ENCODE results near the gene TEX9. TPM values are rescaled to one million over a fixed set of nuclear protein-coding genes. Genes with fewer than 3 reads are reported as not detected.
A peak's percentile ranks its signal among the peaks of the same experiment; 100 is the strongest.

TEX9 gene
- total RNA-seq, 1 experiment from 2014 or later, result 11.8 TPM

- DNase-seq, result no peak
- intact Hi-C loops (cut with micrococcal nuclease; ENCODE audit: unreplicated experiment), result no loop called here
- no peaks in the 10 kb centered on the region for H3K79me2 ChIP-seq (ENCODE audit: low read depth)
- ChIA-PET POLR2A (ENCODE audit: unreplicated experiment) (no interaction called here), CTCF (no interaction called here)
- no TSS peak for BruUV-seq (replicated peaks)
- peaks cover 5% of the 10 kb centered on the region; the same call in 1 of the 2 replicates for H3K4me1 ChIP-seq (replicated peaks; ENCODE audit: insufficient read depth)
- H3K36me3 ChIP-seq (ENCODE audit: low read depth), result no peaks in the 10 kb centered on the region
- TF ChIP-seq EZH2 (IDR thresholded peaks at IDR 0.05; ENCODE audit: low read depth), result no peak
- TF ChIP-seq CTCF (conservative IDR thresholded peaks at IDR 0.05), result no peak
- no peaks in the 10 kb centered on the region for H4K20me1 ChIP-seq (ENCODE audit: insufficient read depth)
- no peaks in the 10 kb centered on the region for H3K27me3 ChIP-seq (ENCODE audit: insufficient read depth, low read depth)
- no peak overlapping the region for H3K4me3 ChIP-seq
- H3K9me2 ChIP-seq (ENCODE audit: insufficient read depth), result no peaks in the 10 kb centered on the region
- H3F3A ChIP-seq (ENCODE audit: insufficient read depth, low read depth), result 0 out of 2 replicates have a peak, but pooled peaks cover 7% of the 10 kb centered on the region
- H3K9me3 ChIP-seq (ENCODE audit: insufficient read depth, low read depth), result no peaks in the 10 kb centered on the region
- H2AFZ ChIP-seq, result no peak overlapping the region
- no peak overlapping the region for H3K27ac ChIP-seq
- H3K4me2 ChIP-seq, result no peak overlapping the region
Observed at GRCh38 chr15:56361987-56362386, 3.2 kb upstream of the TEX9 start.

GRCh38 chr15:56366211-56366610, 985 bp downstream of the TEX9 start:
- Histone ChIP-seq H3F3A (ENCODE audit: insufficient read depth, low read depth) (0 out of 2 replicates have a peak, but pooled peaks cover 7% of the 10 kb centered on the region), H4K20me1 (ENCODE audit: insufficient read depth) (no peaks in the 10 kb centered on the region), H3K9me3 (ENCODE audit: insufficient read depth, low read depth) (no peaks in the 10 kb centered on the region), H3K4me2 (peak overlapping the region; percentile 97), H3K27ac (no peak overlapping the region; the same call in 1 of the 2 replicates), H3K36me3 (ENCODE audit: low read depth) (no peaks in the 10 kb centered on the region), H3K4me1 (replicated peaks; ENCODE audit: insufficient read depth) (peaks cover 5% of the 10 kb centered on the region; the same call in 1 of the 2 replicates), H3K4me3 (peak overlapping the region; percentile 98), H3K79me2 (ENCODE audit: low read depth) (no peaks in the 10 kb centered on the region), H3K9me2 (ENCODE audit: insufficient read depth) (no peaks in the 10 kb centered on the region), H2AFZ (peak overlapping the region; percentile 99), H3K27me3 (ENCODE audit: insufficient read depth, low read depth) (no peaks in the 10 kb centered on the region)
- no peak for DNase-seq
- BruUV-seq (replicated peaks), result no TSS peak
- intact Hi-C loops (cut with micrococcal nuclease; ENCODE audit: unreplicated experiment), result loop anchor here (5.0 kb wide), 1 partner anchor 119 kb away; no protein-coding TSS in a partner anchor
- TF ChIP-seq EZH2 (IDR thresholded peaks at IDR 0.05; ENCODE audit: low read depth) (no peak), CTCF (conservative IDR thresholded peaks at IDR 0.05) (no peak)
- ChIA-PET POLR2A (ENCODE audit: unreplicated experiment) (no interaction called here), CTCF (no interaction called here)

- ChIA-PET POLR2A (ENCODE audit: unreplicated experiment) (no interaction called here), CTCF (no interaction called here)
- peaks cover 5% of the 10 kb centered on the region; the same call in 1 of the 2 replicates for H3K4me1 ChIP-seq (replicated peaks; ENCODE audit: insufficient read depth)
- BruUV-seq (replicated peaks), result no TSS peak
- intact Hi-C loops (cut with micrococcal nuclease; ENCODE audit: unreplicated experiment), result loop anchor here (5.0 kb wide), 1 partner anchor 120 kb away; no protein-coding TSS in a partner anchor
- H3K4me2 ChIP-seq, result peak overlapping the region; percentile 97; the same call in 1 of the 2 replicates
- TF ChIP-seq EZH2 (IDR thresholded peaks at IDR 0.05; ENCODE audit: low read depth) (no peak), CTCF (conservative IDR thresholded peaks at IDR 0.05) (no peak)
- H3K9me2 ChIP-seq (ENCODE audit: insufficient read depth), result no peaks in the 10 kb centered on the region
- H3K79me2 ChIP-seq (ENCODE audit: low read depth), result no peaks in the 10 kb centered on the region
- H3K27ac ChIP-seq, result no peak overlapping the region
- DNase-seq, result no peak
- H3K36me3 ChIP-seq (ENCODE audit: low read depth), result no peaks in the 10 kb centered on the region
- no peaks in the 10 kb centered on the region for H3K27me3 ChIP-seq (ENCODE audit: insufficient read depth, low read depth)
- H3K4me3 ChIP-seq, result no peak overlapping the region
- H2AFZ ChIP-seq, result no peak overlapping the region
- H3K9me3 ChIP-seq (ENCODE audit: insufficient read depth, low read depth), result no peaks in the 10 kb centered on the region
- H3F3A ChIP-seq (ENCODE audit: insufficient read depth, low read depth), result 0 out of 2 replicates have a peak, but pooled peaks cover 7% of the 10 kb centered on the region
- H4K20me1 ChIP-seq (ENCODE audit: insufficient read depth), result no peaks in the 10 kb centered on the region
Observed at GRCh38 chr15:56367156-56367555, 1.9 kb downstream of the TEX9 start.
